ENCODE results near the gene UCMA.

- TF ChIP-seq CTCF (IDR thresholded peaks at IDR 0.05; ENCODE audit: borderline replicate concordance, extremely low read depth, low read length, poor library complexity, severe bottlenecking) (no peak), EZH2 (IDR thresholded peaks at IDR 0.05; ENCODE audit: borderline replicate concordance, low read depth, low read length, severe bottlenecking) (no peak)
Observed at GRCh38 chr10:13193637-13194036, 40.5 kb downstream of the UCMA start.

All from DND-41 (cell line).